ENCODE results near the gene FAM3A.

DNA sequence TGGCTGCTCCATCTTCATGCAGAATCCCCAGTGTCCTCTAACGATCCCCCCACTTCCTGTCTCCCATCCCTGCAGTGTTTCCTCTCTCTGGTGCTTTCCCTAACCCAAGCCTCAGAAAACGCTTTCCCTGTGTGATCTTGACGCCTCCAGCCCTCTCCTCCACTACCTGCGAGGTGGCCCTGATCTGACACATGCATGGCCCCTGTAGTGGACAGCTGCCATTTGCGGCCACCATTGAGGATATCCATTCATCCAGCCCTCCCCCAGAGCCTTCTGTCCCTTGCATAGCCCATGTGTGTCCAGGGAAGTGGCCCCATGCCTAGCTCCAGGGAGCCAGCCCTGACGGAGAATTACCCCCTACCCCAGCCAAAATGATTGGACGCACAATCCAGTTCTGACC lies 32.7 kb downstream of the FAM3A start:
- TF ChIP-seq GATA2 (IDR thresholded peaks at IDR 0.05; ENCODE audit: low read depth, low read length) (no peak), GATA3 (IDR thresholded peaks at IDR 0.05; ENCODE audit: low read depth, low read length) (no peak)
